Fibroblast of villous mesenchyme (primary cell): Measurements from ENCODE around the gene CLK4. TPM values are rescaled to one million over a fixed set of nuclear protein-coding genes. Genes with fewer than 3 reads are reported as not detected.

Source experiments
- DNase-seq: peaks from one replicate; pipeline ENCODE4 v3.0.0-alpha.2; 2010; ENCODE audit warnings: low read depth
- H3K4me3 ChIP-seq: 2 replicates; pipeline ENCODE4 v1.5.1; 2011; ENCODE audit warnings: low read depth, mild to moderate bottlenecking, low read length
- CTCF ChIP-seq: IDR thresholded peaks from 2 replicates; pipeline ENCODE4 v1.5.1; 2012; ENCODE audit warnings: low read depth, mild to moderate bottlenecking, low read length; ENCODE audit not compliant: insufficient read depth
- total RNA-seq: library from RNA; depleted of rRNA; stranded (reverse); fragments of >200 nt; gene quantifications from 2 replicates; pipeline ENCODE4 v1.2.3, GENCODE V29; 2012

The CLK4 gene
- total RNA-seq, 1 donor = 26.3 TPM

- DNase-seq = peak; percentile 28
- no peak for TF ChIP-seq CTCF
These were observed 24.4 kb upstream of the CLK4 start for GRCh38 chr5:178651046-178651810.

GRCh38 chr5:178650214-178650613 lies 23.4 kb upstream of the CLK4 start:
- no peak overlapping the region for H3K4me3 ChIP-seq
- DNase-seq = no peak
- no peak for TF ChIP-seq CTCF

More at GRCh38 chr5:178651046-178651810, 24.4 kb upstream of the CLK4 start:
- no peak overlapping the region for H3K4me3 ChIP-seq

GRCh38 chr5:178649580-178649979 lies 22.7 kb upstream of the CLK4 start:
- H3K4me3 ChIP-seq = no peak overlapping the region
- TF ChIP-seq CTCF = no peak
- no peak for DNase-seq

- TF ChIP-seq CTCF = no peak
- H3K4me3 ChIP-seq = no peak overlapping the region
- DNase-seq = no peak
These were observed 18.1 kb upstream of the CLK4 start for GRCh38 chr5:178644826-178645545.

- no peak overlapping the region for H3K4me3 ChIP-seq
- peak; percentile 60 for DNase-seq
- TF ChIP-seq CTCF = no peak
These were observed 15.6 kb upstream of the CLK4 start for GRCh38 chr5:178642351-178642909.

GRCh38 chr5:178641711-178642110 lies 14.9 kb upstream of the CLK4 start:
- TF ChIP-seq CTCF = no peak
- DNase-seq = no peak

More at GRCh38 chr5:178641711-178642110, 14.9 kb upstream of the CLK4 start:
- no peak overlapping the region for H3K4me3 ChIP-seq
